Thyroid gland (tissue), 4 donors: ENCODE results near the gene GLIPR1.

ENCODE experiments used
- POLR2A ChIP-seq, 2 donors: fragments of 450-650 bp; IDR thresholded peaks; one replicate each; pipeline ENCODE4 v1.6.1; 2017; ENCODE audit warnings: antibody characterized with exemption in 2 of 2, mild to moderate bottlenecking in 2 of 2, moderate library complexity in 1 of 2
- TF ChIP-seq, protein P1 (sequence below), 6 experiments: fragments of 200-600 bp in 3 of 6; fragments of 450-650 bp in 3 of 6; sonication (generic) in 3 of 6; IDR thresholded peaks; one replicate each; pipeline ENCODE4 v1.5.1; 2016 to 2019; ENCODE audit warnings: antibody characterized with exemption in 6 of 6, mild to moderate bottlenecking in 2 of 6, inconsistent platforms in 1 of 6, moderate library complexity in 1 of 6

DNA sequence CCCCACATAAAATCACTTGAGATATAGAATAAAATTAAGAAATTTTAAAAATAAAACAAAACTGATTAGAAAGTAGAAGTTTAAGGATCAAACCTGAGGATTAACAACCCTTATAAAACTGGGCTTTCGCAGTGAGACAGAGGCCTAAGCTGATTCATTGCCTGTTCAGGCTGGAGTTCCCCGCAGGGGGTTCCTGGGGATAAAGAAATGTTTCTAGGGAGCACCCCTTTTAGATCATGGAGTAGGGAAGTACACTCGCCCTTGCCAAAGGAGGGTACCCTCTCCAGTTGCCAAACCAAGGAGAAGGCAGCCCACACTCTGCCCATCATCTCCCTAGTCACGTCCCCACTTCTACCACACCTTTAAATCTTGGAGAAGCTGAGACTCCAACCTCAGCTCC lies 6.8 kb downstream of the GLIPR1 start:
- TF ChIP-seq, protein P1, sequence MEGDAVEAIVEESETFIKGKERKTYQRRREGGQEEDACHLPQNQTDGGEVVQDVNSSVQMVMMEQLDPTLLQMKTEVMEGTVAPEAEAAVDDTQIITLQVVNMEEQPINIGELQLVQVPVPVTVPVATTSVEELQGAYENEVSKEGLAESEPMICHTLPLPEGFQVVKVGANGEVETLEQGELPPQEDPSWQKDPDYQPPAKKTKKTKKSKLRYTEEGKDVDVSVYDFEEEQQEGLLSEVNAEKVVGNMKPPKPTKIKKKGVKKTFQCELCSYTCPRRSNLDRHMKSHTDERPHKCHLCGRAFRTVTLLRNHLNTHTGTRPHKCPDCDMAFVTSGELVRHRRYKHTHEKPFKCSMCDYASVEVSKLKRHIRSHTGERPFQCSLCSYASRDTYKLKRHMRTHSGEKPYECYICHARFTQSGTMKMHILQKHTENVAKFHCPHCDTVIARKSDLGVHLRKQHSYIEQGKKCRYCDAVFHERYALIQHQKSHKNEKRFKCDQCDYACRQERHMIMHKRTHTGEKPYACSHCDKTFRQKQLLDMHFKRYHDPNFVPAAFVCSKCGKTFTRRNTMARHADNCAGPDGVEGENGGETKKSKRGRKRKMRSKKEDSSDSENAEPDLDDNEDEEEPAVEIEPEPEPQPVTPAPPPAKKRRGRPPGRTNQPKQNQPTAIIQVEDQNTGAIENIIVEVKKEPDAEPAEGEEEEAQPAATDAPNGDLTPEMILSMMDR (IDR thresholded peaks at IDR 0.05), result no peak
- no peak for TF ChIP-seq POLR2A (IDR thresholded peaks at IDR 0.05)
